ENCODE measurements around the gene DNAJC5G. TPM values are rescaled to one million over a fixed set of nuclear protein-coding genes. Genes with fewer than 3 reads are reported as not detected.
A peak's percentile ranks its signal among the peaks of the same experiment; 100 is the strongest.

DNAJC5G gene
- total and polyA plus RNA-seq, 11 donors, result 0.11 to 3.3 (median 1.2) TPM

DNA sequence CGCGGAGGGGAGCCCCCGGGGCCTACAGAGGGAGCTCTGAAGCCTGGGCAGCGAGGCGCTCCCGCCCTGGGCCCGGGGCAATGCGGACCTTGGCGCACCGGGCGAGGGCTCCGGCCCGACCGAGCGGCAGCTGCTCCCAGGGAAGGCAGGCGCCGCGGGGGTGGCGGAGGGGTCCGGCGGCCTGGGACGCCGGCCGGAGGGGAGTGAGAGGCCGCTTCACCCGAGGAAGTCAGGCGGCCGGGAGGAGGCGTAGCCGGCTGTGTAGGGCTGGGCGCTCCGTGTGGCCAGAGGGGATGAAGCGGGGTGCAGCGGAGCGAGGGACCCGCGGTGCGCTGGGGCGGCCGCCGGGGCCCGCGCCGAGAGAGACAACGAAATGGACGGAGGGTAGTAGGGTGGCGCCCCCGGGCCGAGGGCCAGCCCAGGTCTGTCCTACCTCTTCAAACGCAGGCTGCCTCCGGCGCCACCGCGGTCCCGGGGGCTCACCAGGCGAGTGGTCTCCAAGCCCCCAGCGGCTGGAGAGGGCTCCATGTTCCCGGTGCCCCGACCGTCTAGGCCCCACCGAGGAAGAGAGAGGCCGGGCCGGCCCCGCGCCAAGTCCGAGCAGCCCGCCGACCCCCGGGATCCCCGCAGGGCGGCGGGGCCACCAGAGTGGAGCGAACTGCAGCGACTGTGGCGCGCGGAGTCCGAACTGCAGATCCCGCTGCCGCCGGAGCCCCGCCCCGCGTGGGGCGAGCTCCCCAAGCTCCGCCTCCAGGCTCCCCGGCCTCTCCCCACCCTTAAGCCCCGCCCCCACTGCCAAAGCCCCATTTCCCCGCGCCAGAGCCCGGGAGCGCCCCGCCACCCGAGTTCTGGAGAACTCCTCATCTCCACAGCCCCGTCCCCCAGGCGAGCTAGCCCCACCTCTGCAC lies 12.6 kb upstream of the DNAJC5G start, which contains the start of gene SLC30A3:
SLC30A3 (minus strand) TSS at position 669 of the 908 bp plus-strand sequence; CDS start at position 528, 141 bp downstream.
- WGBS, 4 donors, result 0 to 1% (median 1%) methylated on average over 19 to 96 of the region's 96 CpGs
- Histone ChIP-seq H3K9me3 (no peaks in the 10 kb centered on the region), H3K4me3 (peak within 1 kb of the TSS; percentile 33 to 81 (median 62)), H3K27me3 (peaks cover 21 to 92% (median 38%) of the 10 kb centered on the region in 9 donors), H3K27ac (peak within 1 kb of the TSS in 3 of 12 donors; percentile 18 to 80 (median 57)), H3K36me3 (no peaks in the 10 kb centered on the region), H3K4me1 (peaks cover 0 to 43% (median 26%) of the 10 kb centered on the region in 12 donors)
- TF ChIP-seq, protein P1, sequence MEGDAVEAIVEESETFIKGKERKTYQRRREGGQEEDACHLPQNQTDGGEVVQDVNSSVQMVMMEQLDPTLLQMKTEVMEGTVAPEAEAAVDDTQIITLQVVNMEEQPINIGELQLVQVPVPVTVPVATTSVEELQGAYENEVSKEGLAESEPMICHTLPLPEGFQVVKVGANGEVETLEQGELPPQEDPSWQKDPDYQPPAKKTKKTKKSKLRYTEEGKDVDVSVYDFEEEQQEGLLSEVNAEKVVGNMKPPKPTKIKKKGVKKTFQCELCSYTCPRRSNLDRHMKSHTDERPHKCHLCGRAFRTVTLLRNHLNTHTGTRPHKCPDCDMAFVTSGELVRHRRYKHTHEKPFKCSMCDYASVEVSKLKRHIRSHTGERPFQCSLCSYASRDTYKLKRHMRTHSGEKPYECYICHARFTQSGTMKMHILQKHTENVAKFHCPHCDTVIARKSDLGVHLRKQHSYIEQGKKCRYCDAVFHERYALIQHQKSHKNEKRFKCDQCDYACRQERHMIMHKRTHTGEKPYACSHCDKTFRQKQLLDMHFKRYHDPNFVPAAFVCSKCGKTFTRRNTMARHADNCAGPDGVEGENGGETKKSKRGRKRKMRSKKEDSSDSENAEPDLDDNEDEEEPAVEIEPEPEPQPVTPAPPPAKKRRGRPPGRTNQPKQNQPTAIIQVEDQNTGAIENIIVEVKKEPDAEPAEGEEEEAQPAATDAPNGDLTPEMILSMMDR (IDR thresholded peaks at IDR 0.05), result peak in 1 of 12 donors; percentile 19
- no peak for TF ChIP-seq POLR2A (IDR thresholded peaks at IDR 0.05)
- intact Hi-C loops (cut with DNase I), result loop anchor here in 3 of 10 donors (2.0 to 5.0 kb wide), 2 partner anchors 18 to 40 kb away; no protein-coding TSS in a partner anchor
- DNase-seq (peak; percentile 73 to 86 (median 75)), ATAC-seq (peak; percentile 74 to 81 (median 78))

DNA sequence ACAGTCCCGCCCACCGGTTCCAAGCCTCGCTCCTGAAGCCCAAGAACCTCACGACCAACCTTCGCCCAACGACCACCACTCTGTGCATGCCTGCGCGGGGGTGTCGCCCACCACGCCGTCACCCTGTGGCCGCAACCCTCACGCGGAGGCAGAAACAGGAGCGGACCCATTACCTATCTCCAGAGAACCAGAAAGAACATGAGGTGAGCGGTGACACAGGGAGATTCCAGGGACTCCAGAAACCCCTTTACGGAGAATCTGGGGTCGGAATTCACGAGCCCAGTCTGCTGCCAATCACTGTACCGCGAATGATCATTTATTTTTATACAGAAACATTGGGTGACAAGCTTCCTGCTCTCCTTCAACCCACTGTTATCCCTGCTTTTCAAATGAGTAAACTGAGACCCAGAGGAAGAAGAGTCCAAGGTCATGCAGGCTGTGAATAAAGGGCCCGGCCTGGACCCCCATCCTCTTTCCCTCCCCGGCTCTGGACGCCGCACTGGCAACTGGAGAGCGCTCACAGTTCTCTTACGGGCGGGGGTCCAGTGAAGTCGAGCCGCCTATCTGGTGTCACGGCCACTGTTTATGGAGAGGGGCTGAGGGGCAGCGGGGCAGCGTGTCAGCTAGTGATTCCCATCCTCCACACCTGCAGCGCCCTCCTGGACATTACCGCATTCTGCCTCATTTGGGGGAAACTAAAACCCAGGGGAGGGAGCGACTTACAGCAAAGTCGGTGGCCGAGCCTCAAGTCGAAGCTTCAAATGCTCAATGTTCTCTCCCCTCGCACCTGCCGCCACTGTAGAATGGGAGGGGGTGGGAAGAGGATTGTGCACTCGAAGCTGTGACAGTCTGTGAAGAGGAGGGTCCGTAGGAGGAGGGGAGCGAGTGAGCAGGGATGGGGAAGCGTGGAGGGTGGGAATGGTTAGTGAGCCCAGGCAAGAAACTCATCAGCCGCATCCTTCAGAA lies 11.7 kb upstream of the DNAJC5G start:
- peaks cover 0 to 43% (median 26%) of the 10 kb centered on the region in 12 donors for H3K4me1 ChIP-seq
- no peaks in the 10 kb centered on the region for H3K9me3 ChIP-seq
- TF ChIP-seq, protein P1 (IDR thresholded peaks at IDR 0.05), result no peak
- no peak for TF ChIP-seq POLR2A (IDR thresholded peaks at IDR 0.05)
- DNase-seq (no peak), ATAC-seq (no peak)
- peaks cover 17 to 82% (median 38%) of the 10 kb centered on the region in 9 donors for H3K27me3 ChIP-seq
- intact Hi-C loops (cut with DNase I), result loop anchor here in 4 of 10 donors (2.0 to 5.0 kb wide), 2 partner anchors 17 to 39 kb away; no protein-coding TSS in a partner anchor
- peak overlapping the region in 3 of 12 donors; percentile 57 to 80 (median 60) for H3K27ac ChIP-seq
- H3K4me3 ChIP-seq, result peak overlapping the region; percentile 33 to 81 (median 62)
- no peaks in the 10 kb centered on the region for H3K36me3 ChIP-seq
- 1 to 2% (median 2%) methylated on average over 30 to 46 of the region's 46 CpGs for WGBS, 4 donors

DNA sequence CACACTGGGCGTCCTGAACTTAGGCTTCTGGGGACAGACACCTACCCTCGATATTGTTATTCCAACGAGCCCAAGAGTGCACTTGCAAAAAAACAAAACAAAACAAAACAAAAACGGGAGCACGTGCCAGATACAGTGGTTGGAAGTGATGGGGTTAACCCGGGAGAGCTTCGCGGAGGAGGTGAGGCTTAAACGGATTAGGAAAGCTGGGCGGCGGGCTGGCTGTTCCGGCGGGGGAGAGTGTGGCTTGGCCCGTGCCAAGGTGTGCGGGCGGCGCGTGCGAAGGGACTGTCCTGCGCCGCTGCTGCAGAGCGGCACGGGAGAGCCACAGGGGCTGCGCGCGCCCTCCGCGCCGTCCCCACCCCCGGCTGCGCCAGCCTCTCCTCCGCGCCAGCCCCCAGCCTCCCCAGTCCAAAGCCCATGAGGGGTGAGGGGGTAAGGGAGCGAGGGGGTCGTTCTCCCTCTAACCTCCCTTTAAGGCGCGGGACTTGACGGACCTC lies 10.9 kb upstream of the DNAJC5G start:
- peaks cover 0 to 43% (median 26%) of the 10 kb centered on the region in 12 donors for H3K4me1 ChIP-seq
- intact Hi-C loops (cut with DNase I), result loop anchor here in 3 of 10 donors (2.0 to 5.0 kb wide), 2 partner anchors 16 to 38 kb away; no protein-coding TSS in a partner anchor
- ATAC-seq (peak; percentile 29 to 64 (median 43)), DNase-seq (no peak)
- no peaks in the 10 kb centered on the region for H3K9me3 ChIP-seq
- TF ChIP-seq POLR2A (IDR thresholded peaks at IDR 0.05), result no peak
- TF ChIP-seq, protein P1 (IDR thresholded peaks at IDR 0.05), result no peak
- peak overlapping the region in 9 of 12 donors; percentile 17 to 80 (median 57) for H3K27ac ChIP-seq
- H3K4me3 ChIP-seq, result peak overlapping the region; percentile 10 to 81 (median 62)
- WGBS, 4 donors, result 0 to 3% (median 1%) methylated on average over 29 to 38 of the region's 38 CpGs
- H3K27me3 ChIP-seq, result peaks cover 17 to 75% (median 38%) of the 10 kb centered on the region in 9 donors
- H3K36me3 ChIP-seq, result no peaks in the 10 kb centered on the region

Measured in heart left ventricle (tissue), 16 donors.